22Rv1 (cell line): ENCODE data around the gene DAP.

Experiments used
- ZFX ChIP-seq: fragments of 450-650 bp; IDR thresholded peaks from 2 replicates; pipeline ENCODE4 v1.6.1; 2017; ENCODE audit warnings: antibody characterized with exemption, borderline replicate concordance
- TF ChIP-seq, protein P1 (sequence below): fragments of 450-650 bp; IDR thresholded peaks from 2 replicates; pipeline ENCODE4 v1.5.1; 2017; ENCODE audit warnings: mild to moderate bottlenecking

DNA sequence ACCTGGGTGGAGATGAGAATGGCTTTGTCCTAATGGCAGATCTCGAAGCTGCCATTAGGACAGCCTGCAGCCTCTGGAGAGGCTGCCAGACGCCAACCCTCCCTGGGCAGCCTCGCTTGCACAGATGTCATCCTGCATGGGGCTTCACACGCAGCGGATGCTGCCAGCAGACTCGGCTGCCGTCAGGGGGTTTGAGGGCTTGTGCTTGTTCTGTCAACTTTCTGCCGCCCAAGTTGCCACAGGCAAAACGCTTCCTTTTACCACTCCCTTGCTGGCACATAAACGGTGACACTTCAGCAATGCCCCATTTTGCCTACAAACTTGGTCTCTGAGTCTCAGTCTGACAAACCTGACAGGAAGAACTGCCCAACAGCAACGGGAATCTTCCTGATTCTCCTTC is 24.7 kb downstream of the DAP start:
- TF ChIP-seq, protein P1, sequence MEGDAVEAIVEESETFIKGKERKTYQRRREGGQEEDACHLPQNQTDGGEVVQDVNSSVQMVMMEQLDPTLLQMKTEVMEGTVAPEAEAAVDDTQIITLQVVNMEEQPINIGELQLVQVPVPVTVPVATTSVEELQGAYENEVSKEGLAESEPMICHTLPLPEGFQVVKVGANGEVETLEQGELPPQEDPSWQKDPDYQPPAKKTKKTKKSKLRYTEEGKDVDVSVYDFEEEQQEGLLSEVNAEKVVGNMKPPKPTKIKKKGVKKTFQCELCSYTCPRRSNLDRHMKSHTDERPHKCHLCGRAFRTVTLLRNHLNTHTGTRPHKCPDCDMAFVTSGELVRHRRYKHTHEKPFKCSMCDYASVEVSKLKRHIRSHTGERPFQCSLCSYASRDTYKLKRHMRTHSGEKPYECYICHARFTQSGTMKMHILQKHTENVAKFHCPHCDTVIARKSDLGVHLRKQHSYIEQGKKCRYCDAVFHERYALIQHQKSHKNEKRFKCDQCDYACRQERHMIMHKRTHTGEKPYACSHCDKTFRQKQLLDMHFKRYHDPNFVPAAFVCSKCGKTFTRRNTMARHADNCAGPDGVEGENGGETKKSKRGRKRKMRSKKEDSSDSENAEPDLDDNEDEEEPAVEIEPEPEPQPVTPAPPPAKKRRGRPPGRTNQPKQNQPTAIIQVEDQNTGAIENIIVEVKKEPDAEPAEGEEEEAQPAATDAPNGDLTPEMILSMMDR, result no peak
- TF ChIP-seq ZFX, result no peak
